Calu3 (cell line): ENCODE data around the gene ARHGEF10L. TPM values are rescaled to one million over a fixed set of nuclear protein-coding genes. Genes with fewer than 3 reads are reported as not detected.

ENCODE experiments used
- BruUV-seq: library from RNA; stranded (reverse); fragments of 400-500 nt; replicated peaks from 2 replicates; lab custom pipeline; 2021; lab: Mats Ljungman, UMichigan
- CTCF ChIA-PET: fragments of 300-600 bp; sonication (Branson Sonifier 250); formaldehyde crosslinking; loops from one replicate; lab custom pipeline; 2022; ENCODE audit warnings: antibody characterized with exemption; lab: Charles Lee
- DNase-seq: peaks from one replicate; pipeline ENCODE4 v3.0.0; 2022
- H3K27ac Mint-ChIP-seq: one replicate; pipeline ENCODE4 v1.8.0; 2022; ENCODE audit warnings: mixed read lengths; ENCODE audit not compliant: unreplicated experiment
- H3K27me3 Mint-ChIP-seq: one replicate; pipeline ENCODE4 v1.8.0; 2022; ENCODE audit warnings: mixed read lengths; ENCODE audit not compliant: unreplicated experiment
- H3K36me3 Mint-ChIP-seq: one replicate; pipeline ENCODE4 v1.8.0; 2022; ENCODE audit warnings: mild to moderate bottlenecking, moderate library complexity, mixed read lengths; ENCODE audit not compliant: insufficient read depth, unreplicated experiment
- H3K4me1 Mint-ChIP-seq: one replicate; pipeline ENCODE4 v1.8.0; 2022; ENCODE audit warnings: mild to moderate bottlenecking, low read depth, mixed read lengths; ENCODE audit not compliant: unreplicated experiment
- H3K4me3 Mint-ChIP-seq: one replicate; pipeline ENCODE4 v1.8.0; 2022; ENCODE audit warnings: mild to moderate bottlenecking, low read depth, moderate library complexity, mixed read lengths; ENCODE audit not compliant: unreplicated experiment
- H3K9me3 Mint-ChIP-seq: one replicate; pipeline ENCODE4 v1.8.0; 2022; ENCODE audit warnings: low read depth, mixed read lengths; ENCODE audit not compliant: unreplicated experiment
- CTCF ChIP-seq: fragments of 200-600 bp; IDR thresholded peaks from one replicate; pipeline ENCODE4 v1.8.0; 2022; ENCODE audit warnings: antibody characterized with exemption; ENCODE audit not compliant: unreplicated experiment
- intact Hi-C: fragments of 100-400 bp; cut with micrococcal nuclease; formaldehyde crosslinking; loops from one replicate; pipeline ENCODE4 v1.10.0; 2022; ENCODE audit not compliant: unreplicated experiment
- total RNA-seq: library from RNA; stranded (reverse); gene quantifications from 2 replicates; pipeline ENCODE4 v1.2.3, GENCODE V29; 2022

ARHGEF10L gene
- total RNA-seq, 1 experiment from 2014 or later: 20.1 TPM

DNA sequence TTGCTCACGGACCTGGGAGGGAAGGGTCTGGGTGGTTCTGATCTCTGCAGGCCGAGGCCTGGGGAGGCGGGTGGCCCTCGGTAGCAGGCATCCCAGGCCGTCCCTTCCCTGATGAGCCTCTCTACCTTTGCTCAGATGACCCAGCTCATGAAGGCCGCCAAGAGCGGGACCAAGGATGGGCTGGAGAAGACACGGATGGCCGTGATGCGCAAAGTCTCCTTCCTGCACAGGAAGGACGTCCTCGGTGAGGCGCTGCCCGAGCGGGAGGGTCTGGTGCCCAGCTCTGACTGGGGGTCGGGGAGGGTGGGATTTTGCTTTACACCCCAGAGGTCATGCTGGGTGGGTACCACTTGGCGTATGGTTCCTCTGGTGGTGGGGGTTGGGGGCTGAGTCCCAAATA lies 76.5 kb downstream of the ARHGEF10L start:
- no peak for DNase-seq
- TF ChIP-seq CTCF: no peak
- H3K27ac Mint-ChIP-seq: no peak overlapping the region
- CTCF ChIA-PET: no interaction called here
- peaks cover 4% of the 10 kb centered on the region for H3K36me3 Mint-ChIP-seq
- H3K9me3 Mint-ChIP-seq: no peaks in the 10 kb centered on the region
- H3K27me3 Mint-ChIP-seq: no peaks in the 10 kb centered on the region
- intact Hi-C loops: no loop called here
- H3K4me3 Mint-ChIP-seq: no peak overlapping the region
- peaks cover 6% of the 10 kb centered on the region for H3K4me1 Mint-ChIP-seq
- no TSS peak for BruUV-seq

DNA sequence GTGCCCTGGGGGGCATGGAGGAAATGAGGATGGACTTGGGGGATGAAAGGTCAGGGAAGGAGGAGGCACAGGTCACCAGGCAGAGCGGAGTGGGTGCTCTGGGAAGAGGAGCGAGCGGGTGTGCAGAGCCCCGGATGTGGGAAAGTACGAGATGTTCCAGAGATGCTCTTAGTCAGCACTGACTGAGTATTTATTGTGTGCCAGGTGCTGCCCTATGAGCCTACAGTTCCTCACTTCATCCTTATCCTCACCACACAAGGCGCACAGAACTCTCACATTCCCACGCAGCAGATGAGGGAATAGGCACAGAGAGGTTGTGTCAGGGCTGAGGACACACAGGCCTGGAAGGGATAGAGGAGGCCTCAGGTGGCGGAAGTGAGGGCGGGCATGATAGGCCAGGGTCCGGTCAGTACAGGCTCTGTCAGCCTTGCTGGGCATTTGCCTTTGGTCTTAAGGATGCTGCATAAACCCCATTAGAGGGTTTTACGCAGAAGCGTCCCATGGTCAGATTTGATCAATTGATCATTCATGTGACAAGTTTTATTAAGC lies 77.3 kb downstream of the ARHGEF10L start:
- H3K4me3 Mint-ChIP-seq: no peak overlapping the region
- peaks cover 6% of the 10 kb centered on the region for H3K4me1 Mint-ChIP-seq
- no peak overlapping the region for H3K27ac Mint-ChIP-seq
- DNase-seq: no peak
- peaks cover 4% of the 10 kb centered on the region for H3K36me3 Mint-ChIP-seq
- no peak for TF ChIP-seq CTCF
- CTCF ChIA-PET: no interaction called here
- intact Hi-C loops: no loop called here
- H3K27me3 Mint-ChIP-seq: no peaks in the 10 kb centered on the region
- BruUV-seq: no TSS peak
- H3K9me3 Mint-ChIP-seq: no peaks in the 10 kb centered on the region

GRCh38 chr1:17617787-17618557 lies 78.5 kb downstream of the ARHGEF10L start:
- no peak for TF ChIP-seq CTCF
- Mint-ChIP-seq H3K4me3 (no peak overlapping the region), H3K27me3 (no peaks in the 10 kb centered on the region), H3K9me3 (no peaks in the 10 kb centered on the region), H3K36me3 (peaks cover 4% of the 10 kb centered on the region), H3K27ac (no peak overlapping the region), H3K4me1 (peaks cover 6% of the 10 kb centered on the region)
- CTCF ChIA-PET: no interaction called here
- intact Hi-C loops: no loop called here
- no peak for DNase-seq
- no TSS peak for BruUV-seq

GRCh38 chr1:17618558-17619247 lies 79.2 kb downstream of the ARHGEF10L start:
- no peaks in the 10 kb centered on the region for H3K9me3 Mint-ChIP-seq
- H3K4me3 Mint-ChIP-seq: no peak overlapping the region
- H3K27ac Mint-ChIP-seq: no peak overlapping the region
- peaks cover 4% of the 10 kb centered on the region for H3K36me3 Mint-ChIP-seq
- CTCF ChIA-PET: no interaction called here
- H3K27me3 Mint-ChIP-seq: no peaks in the 10 kb centered on the region
- intact Hi-C loops: no loop called here
- no TSS peak for BruUV-seq
- no peak for DNase-seq
- no peak for TF ChIP-seq CTCF
- peaks cover 6% of the 10 kb centered on the region for H3K4me1 Mint-ChIP-seq
